Measurements from ENCODE around the gene FZD2. TPM values are rescaled to one million over a fixed set of nuclear protein-coding genes. Genes with fewer than 3 reads are reported as not detected.

The FZD2 gene
- total RNA-seq, 1 donor from 2014 or later: 12.9 TPM

- H3K9me3 Mint-ChIP-seq (ENCODE audit: unreplicated experiment): no peaks in the 10 kb centered on the region
- no peak overlapping the region for H3K4me3 Mint-ChIP-seq (ENCODE audit: unreplicated experiment)
- peaks cover 3% of the 10 kb centered on the region for H3K27me3 Mint-ChIP-seq (ENCODE audit: unreplicated experiment)
- H3K36me3 Mint-ChIP-seq (ENCODE audit: low read depth, unreplicated experiment): peaks cover 3% of the 10 kb centered on the region
- peaks cover 32% of the 10 kb centered on the region for H3K4me1 Mint-ChIP-seq (ENCODE audit: unreplicated experiment)
- no peak overlapping the region for H3K27ac Mint-ChIP-seq (ENCODE audit: unreplicated experiment)
- no peak for TF ChIP-seq CTCF (IDR thresholded peaks at IDR 0.05; ENCODE audit: unreplicated experiment)
- DNase-seq (ENCODE audit: low spot score): no peak
Measured at GRCh38 chr17:44604116-44604761, 47.0 kb downstream of the FZD2 start.

GRCh38 chr17:44604768-44605485 lies 47.6 kb downstream of the FZD2 start:
- no peak overlapping the region for H3K4me3 Mint-ChIP-seq (ENCODE audit: unreplicated experiment)
- H3K27me3 Mint-ChIP-seq (ENCODE audit: unreplicated experiment): peaks cover 3% of the 10 kb centered on the region
- no peak for TF ChIP-seq CTCF (IDR thresholded peaks at IDR 0.05; ENCODE audit: unreplicated experiment)
- peaks cover 31% of the 10 kb centered on the region for H3K4me1 Mint-ChIP-seq (ENCODE audit: unreplicated experiment)
- no peak overlapping the region for H3K27ac Mint-ChIP-seq (ENCODE audit: unreplicated experiment)
- no peaks in the 10 kb centered on the region for H3K9me3 Mint-ChIP-seq (ENCODE audit: unreplicated experiment)
- H3K36me3 Mint-ChIP-seq (ENCODE audit: low read depth, unreplicated experiment): peaks cover 3% of the 10 kb centered on the region
- no peak for DNase-seq (ENCODE audit: low spot score)

- no peak overlapping the region for H3K27ac Mint-ChIP-seq (ENCODE audit: unreplicated experiment)
Measured at GRCh38 chr17:44606658-44607057, 49.4 kb downstream of the FZD2 start.

GRCh38 chr17:44607836-44608690 lies 50.8 kb downstream of the FZD2 start:
- Mint-ChIP-seq H3K4me3 (ENCODE audit: unreplicated experiment) (no peak overlapping the region), H3K27ac (ENCODE audit: unreplicated experiment) (no peak overlapping the region), H3K9me3 (ENCODE audit: unreplicated experiment) (no peaks in the 10 kb centered on the region), H3K36me3 (ENCODE audit: low read depth, unreplicated experiment) (peaks cover 3% of the 10 kb centered on the region), H3K27me3 (ENCODE audit: unreplicated experiment) (peaks cover 1% of the 10 kb centered on the region), H3K4me1 (ENCODE audit: unreplicated experiment) (peaks cover 22% of the 10 kb centered on the region)
- DNase-seq (ENCODE audit: low spot score): no peak
- no peak for TF ChIP-seq CTCF (IDR thresholded peaks at IDR 0.05; ENCODE audit: unreplicated experiment)

More at GRCh38 chr17:44606658-44607057, 49.4 kb downstream of the FZD2 start:
- DNase-seq (ENCODE audit: low spot score): no peak
- no peak overlapping the region for H3K4me3 Mint-ChIP-seq (ENCODE audit: unreplicated experiment)
- no peak for TF ChIP-seq CTCF (IDR thresholded peaks at IDR 0.05; ENCODE audit: unreplicated experiment)
- H3K4me1 Mint-ChIP-seq (ENCODE audit: unreplicated experiment): peaks cover 31% of the 10 kb centered on the region
- H3K36me3 Mint-ChIP-seq (ENCODE audit: low read depth, unreplicated experiment): peaks cover 3% of the 10 kb centered on the region
- peaks cover 3% of the 10 kb centered on the region for H3K27me3 Mint-ChIP-seq (ENCODE audit: unreplicated experiment)
- no peaks in the 10 kb centered on the region for H3K9me3 Mint-ChIP-seq (ENCODE audit: unreplicated experiment)
